ENCODE data around the gene TNFSF15. TPM values are rescaled to one million over a fixed set of nuclear protein-coding genes. Genes with fewer than 3 reads are reported as not detected.

TNFSF15 gene
- total RNA-seq, 1 donor from 2014 or later: 0.52 TPM

DNA sequence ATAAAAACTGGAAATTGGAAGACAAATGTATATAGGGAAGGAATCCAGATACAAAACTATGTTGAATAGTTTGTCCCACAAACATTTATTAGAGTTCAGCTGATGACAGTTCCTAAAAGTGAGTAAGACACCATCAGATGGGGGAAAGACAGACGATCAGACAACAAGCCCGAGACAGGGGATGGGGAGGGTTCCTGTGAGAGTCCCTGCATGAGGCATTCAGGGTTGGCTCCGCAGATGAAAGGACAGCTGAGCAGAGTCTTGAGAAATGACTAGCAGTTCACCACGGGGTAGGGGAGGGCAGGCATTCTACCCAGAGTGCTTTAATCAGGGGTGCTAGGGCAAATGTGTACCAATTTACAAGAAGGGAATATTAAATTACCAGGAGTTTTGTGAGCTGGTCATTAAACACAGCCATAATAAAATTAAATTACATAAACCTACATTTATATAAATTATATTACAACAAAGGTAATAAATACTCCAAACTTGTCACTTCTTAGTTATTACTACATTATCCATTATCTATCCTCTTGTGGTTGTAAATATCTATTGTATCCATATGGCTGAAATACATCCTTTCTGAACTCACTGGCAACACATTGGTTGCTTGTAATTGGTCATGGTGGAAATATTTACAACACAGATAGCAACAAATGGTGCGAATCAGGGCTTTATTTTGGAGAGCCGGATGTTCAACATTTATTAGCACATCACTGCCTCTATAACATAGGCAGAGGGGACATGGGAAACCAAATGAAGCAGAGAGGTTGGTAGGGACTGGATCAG lies 27.8 kb downstream of the TNFSF15 start:
- Histone ChIP-seq H3K27ac (ENCODE audit: low read depth, low read length) (no peak overlapping the region), H3K9ac (ENCODE audit: low read depth in 1 of 3, low read length in 3 of 3) (no peak overlapping the region), H3K4me3 (ENCODE audit: low read length in 3 of 3) (no peak overlapping the region), H3K4me1 (ENCODE audit: control insufficient read depth in 3 of 3, insufficient read depth in 3 of 3, low read length in 3 of 3) (no peaks in the 10 kb centered on the region), H3K27me3 (ENCODE audit: control insufficient read depth in 3 of 3, insufficient read depth in 3 of 3, low read length in 3 of 3) (peaks cover 0 to 3% (median 0%) of the 10 kb centered on the region in 3 donors), H3K9me3 (ENCODE audit: control insufficient read depth in 3 of 3, low read length in 3 of 3) (no peaks in the 10 kb centered on the region), H3K36me3 (ENCODE audit: control insufficient read depth in 3 of 3, insufficient read depth in 3 of 3, low read length in 3 of 3) (no peaks in the 10 kb centered on the region)

GRCh38 chr9:114776683-114777399 lies 29.0 kb downstream of the TNFSF15 start:
- H3K4me3 ChIP-seq (ENCODE audit: low read length in 3 of 3): no peak overlapping the region
- H3K4me1 ChIP-seq (ENCODE audit: control insufficient read depth in 3 of 3, insufficient read depth in 3 of 3, low read length in 3 of 3): no peaks in the 10 kb centered on the region
- H3K27ac ChIP-seq (ENCODE audit: low read depth, low read length): no peak overlapping the region
- no peaks in the 10 kb centered on the region for H3K36me3 ChIP-seq (ENCODE audit: control insufficient read depth in 3 of 3, insufficient read depth in 3 of 3, low read length in 3 of 3)
- peaks cover 0 to 3% (median 0%) of the 10 kb centered on the region in 3 donors for H3K27me3 ChIP-seq (ENCODE audit: control insufficient read depth in 3 of 3, insufficient read depth in 3 of 3, low read length in 3 of 3)
- H3K9ac ChIP-seq (ENCODE audit: low read depth in 1 of 3, low read length in 3 of 3): no peak overlapping the region
- no peaks in the 10 kb centered on the region for H3K9me3 ChIP-seq (ENCODE audit: control insufficient read depth in 3 of 3, low read length in 3 of 3)

- peaks cover 0 to 3% (median 0%) of the 10 kb centered on the region in 3 donors for H3K27me3 ChIP-seq (ENCODE audit: control insufficient read depth in 3 of 3, insufficient read depth in 3 of 3, low read length in 3 of 3)
- no peaks in the 10 kb centered on the region for H3K9me3 ChIP-seq (ENCODE audit: control insufficient read depth in 3 of 3, low read length in 3 of 3)
These were observed 29.9 kb downstream of the TNFSF15 start for GRCh38 chr9:114775981-114776380.

DNA sequence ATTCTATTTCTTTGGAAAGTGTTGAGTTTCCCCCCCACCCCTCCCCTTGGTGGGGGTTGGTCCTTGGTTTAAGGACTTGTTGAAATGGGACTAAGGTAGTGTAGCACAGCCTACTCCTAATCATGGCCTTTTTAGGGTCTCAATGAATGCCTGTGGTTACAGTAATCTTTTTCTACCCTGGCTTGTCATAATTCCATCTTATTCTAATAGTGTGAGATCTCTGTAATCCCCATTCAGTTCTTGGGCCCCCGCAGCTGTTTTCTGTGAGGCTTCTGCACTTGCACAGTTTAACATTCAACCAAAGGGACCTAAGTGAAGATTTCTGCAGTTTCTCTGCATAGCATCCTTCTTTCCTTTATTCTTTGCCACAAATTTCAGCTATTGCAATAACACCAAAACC lies 30.7 kb downstream of the TNFSF15 start:
- Histone ChIP-seq H3K27ac (ENCODE audit: low read depth, low read length) (no peak overlapping the region), H3K4me3 (ENCODE audit: low read length in 3 of 3) (no peak overlapping the region), H3K4me1 (ENCODE audit: control insufficient read depth in 3 of 3, insufficient read depth in 3 of 3, low read length in 3 of 3) (no peaks in the 10 kb centered on the region), H3K9ac (ENCODE audit: low read depth in 1 of 3, low read length in 3 of 3) (no peak overlapping the region), H3K36me3 (ENCODE audit: control insufficient read depth in 3 of 3, insufficient read depth in 3 of 3, low read length in 3 of 3) (no peaks in the 10 kb centered on the region), H3K27me3 (ENCODE audit: control insufficient read depth in 3 of 3, insufficient read depth in 3 of 3, low read length in 3 of 3) (peaks cover 0 to 3% (median 0%) of the 10 kb centered on the region in 3 donors), H3K9me3 (ENCODE audit: control insufficient read depth in 3 of 3, low read length in 3 of 3) (no peaks in the 10 kb centered on the region)

More at GRCh38 chr9:114775981-114776380, 29.9 kb downstream of the TNFSF15 start:
- no peak overlapping the region for H3K27ac ChIP-seq (ENCODE audit: low read depth, low read length)
- no peak overlapping the region for H3K4me3 ChIP-seq (ENCODE audit: low read length in 3 of 3)
- H3K36me3 ChIP-seq (ENCODE audit: control insufficient read depth in 3 of 3, insufficient read depth in 3 of 3, low read length in 3 of 3): no peaks in the 10 kb centered on the region
- H3K9ac ChIP-seq (ENCODE audit: low read depth in 1 of 3, low read length in 3 of 3): no peak overlapping the region
- H3K4me1 ChIP-seq (ENCODE audit: control insufficient read depth in 3 of 3, insufficient read depth in 3 of 3, low read length in 3 of 3): no peaks in the 10 kb centered on the region

GRCh38 chr9:114774524-114774923 lies 31.3 kb downstream of the TNFSF15 start:
- H3K36me3 ChIP-seq (ENCODE audit: control insufficient read depth in 3 of 3, insufficient read depth in 3 of 3, low read length in 3 of 3): no peaks in the 10 kb centered on the region
- H3K4me1 ChIP-seq (ENCODE audit: control insufficient read depth in 3 of 3, insufficient read depth in 3 of 3, low read length in 3 of 3): no peaks in the 10 kb centered on the region
- no peaks in the 10 kb centered on the region for H3K9me3 ChIP-seq (ENCODE audit: control insufficient read depth in 3 of 3, low read length in 3 of 3)
- H3K27me3 ChIP-seq (ENCODE audit: control insufficient read depth in 3 of 3, insufficient read depth in 3 of 3, low read length in 3 of 3): peaks cover 0 to 3% (median 0%) of the 10 kb centered on the region in 3 donors
- H3K27ac ChIP-seq (ENCODE audit: low read depth, low read length): no peak overlapping the region
- H3K4me3 ChIP-seq (ENCODE audit: low read length in 3 of 3): no peak overlapping the region
- H3K9ac ChIP-seq (ENCODE audit: low read depth in 1 of 3, low read length in 3 of 3): no peak overlapping the region

GRCh38 chr9:114771889-114772288 lies 34.0 kb downstream of the TNFSF15 start:
- no peaks in the 10 kb centered on the region for H3K4me1 ChIP-seq (ENCODE audit: control insufficient read depth in 3 of 3, insufficient read depth in 3 of 3, low read length in 3 of 3)
- no peaks in the 10 kb centered on the region for H3K27me3 ChIP-seq (ENCODE audit: control insufficient read depth in 3 of 3, insufficient read depth in 3 of 3, low read length in 3 of 3)
- no peak overlapping the region for H3K4me3 ChIP-seq (ENCODE audit: low read length in 3 of 3)
- H3K36me3 ChIP-seq (ENCODE audit: control insufficient read depth in 3 of 3, insufficient read depth in 3 of 3, low read length in 3 of 3): no peaks in the 10 kb centered on the region
- no peak overlapping the region for H3K9ac ChIP-seq (ENCODE audit: low read depth in 1 of 3, low read length in 3 of 3)
- no peak overlapping the region for H3K27ac ChIP-seq (ENCODE audit: low read depth, low read length)
- no peaks in the 10 kb centered on the region for H3K9me3 ChIP-seq (ENCODE audit: control insufficient read depth in 3 of 3, low read length in 3 of 3)

DNA sequence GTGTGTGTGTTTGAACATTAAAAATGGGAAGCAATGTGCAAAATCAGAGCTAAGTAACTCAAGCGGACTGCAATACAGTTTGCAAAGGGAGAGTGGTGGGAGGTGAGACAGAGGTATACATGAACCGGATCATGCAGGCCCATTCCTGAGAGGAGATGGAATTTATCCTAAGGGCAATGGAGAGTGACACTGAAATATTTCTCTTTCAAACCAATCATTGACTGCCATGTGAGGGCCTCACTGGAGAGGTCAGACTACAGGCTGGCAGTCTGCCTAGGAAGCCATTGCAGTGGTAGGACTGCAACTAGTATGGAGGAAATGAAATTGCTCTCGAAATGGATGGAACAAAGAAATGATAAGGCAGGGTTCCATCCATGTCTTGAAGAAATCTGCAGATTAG lies 34.8 kb downstream of the TNFSF15 start:
- Histone ChIP-seq H3K9ac (ENCODE audit: low read depth in 1 of 3, low read length in 3 of 3) (no peak overlapping the region), H3K9me3 (ENCODE audit: control insufficient read depth in 3 of 3, low read length in 3 of 3) (no peaks in the 10 kb centered on the region), H3K4me3 (ENCODE audit: low read length in 3 of 3) (no peak overlapping the region), H3K36me3 (ENCODE audit: control insufficient read depth in 3 of 3, insufficient read depth in 3 of 3, low read length in 3 of 3) (no peaks in the 10 kb centered on the region), H3K27me3 (ENCODE audit: control insufficient read depth in 3 of 3, insufficient read depth in 3 of 3, low read length in 3 of 3) (no peaks in the 10 kb centered on the region), H3K4me1 (ENCODE audit: control insufficient read depth in 3 of 3, insufficient read depth in 3 of 3, low read length in 3 of 3) (no peaks in the 10 kb centered on the region), H3K27ac (ENCODE audit: low read depth, low read length) (no peak overlapping the region)

DNA sequence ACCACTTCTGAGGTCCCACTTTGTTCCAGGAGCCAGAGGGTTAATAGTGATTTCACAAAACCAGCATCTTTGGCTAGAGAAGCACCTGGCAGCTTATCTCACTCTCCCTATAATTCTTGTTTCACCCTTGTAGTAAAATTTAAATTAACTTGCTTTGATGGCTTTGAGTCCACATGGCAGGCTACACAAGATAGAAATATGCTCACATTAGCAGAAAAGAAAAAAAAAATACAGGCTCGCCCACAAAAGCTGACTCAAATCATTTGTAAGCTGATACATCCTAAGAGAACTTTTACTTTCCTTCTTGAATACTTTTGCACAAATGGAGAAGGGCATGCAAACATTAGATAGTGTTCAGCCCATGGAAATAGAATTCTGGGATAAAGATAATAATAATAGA lies 36.2 kb downstream of the TNFSF15 start:
- H3K4me3 ChIP-seq (ENCODE audit: low read length in 3 of 3): no peak overlapping the region
- no peaks in the 10 kb centered on the region for H3K4me1 ChIP-seq (ENCODE audit: control insufficient read depth in 3 of 3, insufficient read depth in 3 of 3, low read length in 3 of 3)
- no peaks in the 10 kb centered on the region for H3K36me3 ChIP-seq (ENCODE audit: control insufficient read depth in 3 of 3, insufficient read depth in 3 of 3, low read length in 3 of 3)
- no peaks in the 10 kb centered on the region for H3K9me3 ChIP-seq (ENCODE audit: control insufficient read depth in 3 of 3, low read length in 3 of 3)
- no peak overlapping the region for H3K27ac ChIP-seq (ENCODE audit: low read depth, low read length)
- H3K9ac ChIP-seq (ENCODE audit: low read depth in 1 of 3, low read length in 3 of 3): no peak overlapping the region
- H3K27me3 ChIP-seq (ENCODE audit: control insufficient read depth in 3 of 3, insufficient read depth in 3 of 3, low read length in 3 of 3): no peaks in the 10 kb centered on the region

DNA sequence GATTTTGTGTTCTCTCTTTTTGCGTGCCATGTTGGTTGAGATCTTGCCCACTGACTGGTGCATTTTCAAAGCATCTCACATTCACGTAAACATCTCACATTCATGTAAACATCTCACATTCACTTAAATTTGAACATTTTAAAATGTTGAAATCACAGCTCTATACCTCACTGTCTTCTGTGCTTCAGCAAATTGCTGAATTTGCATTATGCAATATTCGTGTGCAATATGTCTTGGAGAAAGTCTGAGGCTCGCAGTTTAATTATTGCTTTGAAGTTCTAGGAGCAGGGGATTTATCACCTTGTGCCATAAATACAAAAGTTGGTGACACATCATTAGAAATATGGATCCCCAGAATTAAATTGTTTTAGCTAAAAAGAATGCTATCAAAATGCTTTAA lies 42.6 kb downstream of the TNFSF15 start:
- no peak overlapping the region for H3K4me3 ChIP-seq (ENCODE audit: low read length in 3 of 3)
- H3K36me3 ChIP-seq (ENCODE audit: control insufficient read depth in 3 of 3, insufficient read depth in 3 of 3, low read length in 3 of 3): no peaks in the 10 kb centered on the region
- no peaks in the 10 kb centered on the region for H3K4me1 ChIP-seq (ENCODE audit: control insufficient read depth in 3 of 3, insufficient read depth in 3 of 3, low read length in 3 of 3)
- H3K9me3 ChIP-seq (ENCODE audit: control insufficient read depth in 3 of 3, low read length in 3 of 3): peaks cover 0 to 3% (median 0%) of the 10 kb centered on the region in 3 donors
- H3K27ac ChIP-seq (ENCODE audit: low read depth, low read length): no peak overlapping the region
- H3K27me3 ChIP-seq (ENCODE audit: control insufficient read depth in 3 of 3, insufficient read depth in 3 of 3, low read length in 3 of 3): no peaks in the 10 kb centered on the region
- no peak overlapping the region for H3K9ac ChIP-seq (ENCODE audit: low read depth in 1 of 3, low read length in 3 of 3)

GRCh38 chr9:114761523-114761922 lies 44.3 kb downstream of the TNFSF15 start:
- H3K4me1 ChIP-seq (ENCODE audit: control insufficient read depth in 3 of 3, insufficient read depth in 3 of 3, low read length in 3 of 3): no peaks in the 10 kb centered on the region
- H3K9me3 ChIP-seq (ENCODE audit: control insufficient read depth in 3 of 3, low read length in 3 of 3): peaks cover 0 to 3% (median 0%) of the 10 kb centered on the region in 3 donors
- H3K27me3 ChIP-seq (ENCODE audit: control insufficient read depth in 3 of 3, insufficient read depth in 3 of 3, low read length in 3 of 3): no peaks in the 10 kb centered on the region
- no peak overlapping the region for H3K4me3 ChIP-seq (ENCODE audit: low read length in 3 of 3)
- no peak overlapping the region for H3K9ac ChIP-seq (ENCODE audit: low read depth in 1 of 3, low read length in 3 of 3)
- no peak overlapping the region for H3K27ac ChIP-seq (ENCODE audit: low read depth, low read length)
- no peaks in the 10 kb centered on the region for H3K36me3 ChIP-seq (ENCODE audit: control insufficient read depth in 3 of 3, insufficient read depth in 3 of 3, low read length in 3 of 3)

Data from skeletal muscle tissue (tissue), 4 donors.